D721Med (cell line): ENCODE results near the gene TBC1D22A.

ENCODE experiments used
- DNase-seq: peaks from one replicate; pipeline ENCODE4 v3.0.0; 2011; ENCODE audit warnings: low spot score; ENCODE audit not compliant: insufficient read length
- FAIRE-seq: peaks from 2 replicates; lab custom pipeline; 2011; peaks lifted over from hg19 to GRCh38; lab: Jason Lieb, UNC
- CTCF ChIP-seq: IDR thresholded peaks from 2 replicates; pipeline ENCODE4 v1.5.1; 2012; ENCODE audit warnings: mild to moderate bottlenecking, control low read depth; ENCODE audit not compliant: insufficient read depth; ENCODE audit errors: missing control alignments

TBC1D22A gene

GRCh38 chr22:47067321-47067890 lies 305.0 kb downstream of the TBC1D22A start:
- DNase-seq: no peak
- no peak for FAIRE-seq
- TF ChIP-seq CTCF: no peak

DNA sequence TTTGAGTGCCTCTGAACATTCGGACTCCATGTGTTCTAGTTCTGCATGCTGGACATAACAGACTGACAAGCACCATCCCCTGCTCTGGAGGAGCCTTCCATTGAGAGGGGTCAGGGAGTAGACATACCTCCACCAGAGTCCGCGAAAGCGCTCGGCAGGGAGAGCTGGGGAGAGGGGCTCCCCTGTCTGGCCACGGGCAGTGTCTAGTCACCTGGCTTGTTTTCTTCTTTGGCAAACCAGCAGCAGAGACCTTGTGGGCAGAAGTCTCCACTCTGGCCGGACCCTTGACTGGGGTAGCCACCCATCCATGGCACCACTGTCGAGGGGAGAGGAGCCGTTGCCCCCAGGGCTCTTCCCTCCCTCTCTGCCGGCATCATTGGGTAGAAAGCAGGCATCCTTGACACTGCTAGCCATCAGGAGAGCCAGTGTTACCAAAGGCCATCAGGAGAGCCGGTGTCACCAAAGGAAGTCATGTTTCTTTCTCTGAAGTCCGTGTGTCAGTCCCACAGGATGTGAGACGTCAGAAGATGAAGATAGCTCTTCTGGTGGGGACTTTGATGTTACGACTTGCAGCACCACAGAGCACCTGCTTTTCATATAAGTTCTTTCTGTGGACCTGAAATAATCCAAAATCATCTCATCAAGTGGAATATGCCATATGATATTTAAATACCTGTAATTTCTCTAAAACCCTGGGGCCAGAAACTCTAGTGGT lies 305.6 kb downstream of the TBC1D22A start:
- no peak for FAIRE-seq

DNA sequence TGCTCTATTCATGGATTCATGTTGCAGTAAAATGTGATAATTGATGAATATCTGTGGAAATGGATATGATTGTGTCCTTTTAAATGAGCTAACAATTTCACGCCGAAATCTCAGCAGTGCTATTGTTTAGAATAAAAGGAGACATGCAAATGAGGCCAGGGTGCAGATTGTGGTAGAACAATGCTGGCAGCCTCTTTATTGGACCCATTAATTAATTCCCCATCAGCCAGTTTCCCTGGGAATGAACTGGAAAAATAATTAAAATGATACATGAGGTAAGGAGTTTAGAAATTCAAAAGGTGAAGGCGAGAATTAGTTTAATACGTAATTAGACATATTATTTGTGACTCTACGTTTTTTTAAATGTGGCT lies 306.2 kb downstream of the TBC1D22A start:
- FAIRE-seq (no peak), DNase-seq (no peak)
- no peak for TF ChIP-seq CTCF

More for the DNA sequence above, 305.6 kb downstream of the TBC1D22A start:
- DNase-seq: no peak
- no peak for TF ChIP-seq CTCF

- no peak for DNase-seq
- FAIRE-seq: no peak
- no peak for TF ChIP-seq CTCF
Observed at GRCh38 chr22:47069270-47069669, 306.8 kb downstream of the TBC1D22A start.

DNA sequence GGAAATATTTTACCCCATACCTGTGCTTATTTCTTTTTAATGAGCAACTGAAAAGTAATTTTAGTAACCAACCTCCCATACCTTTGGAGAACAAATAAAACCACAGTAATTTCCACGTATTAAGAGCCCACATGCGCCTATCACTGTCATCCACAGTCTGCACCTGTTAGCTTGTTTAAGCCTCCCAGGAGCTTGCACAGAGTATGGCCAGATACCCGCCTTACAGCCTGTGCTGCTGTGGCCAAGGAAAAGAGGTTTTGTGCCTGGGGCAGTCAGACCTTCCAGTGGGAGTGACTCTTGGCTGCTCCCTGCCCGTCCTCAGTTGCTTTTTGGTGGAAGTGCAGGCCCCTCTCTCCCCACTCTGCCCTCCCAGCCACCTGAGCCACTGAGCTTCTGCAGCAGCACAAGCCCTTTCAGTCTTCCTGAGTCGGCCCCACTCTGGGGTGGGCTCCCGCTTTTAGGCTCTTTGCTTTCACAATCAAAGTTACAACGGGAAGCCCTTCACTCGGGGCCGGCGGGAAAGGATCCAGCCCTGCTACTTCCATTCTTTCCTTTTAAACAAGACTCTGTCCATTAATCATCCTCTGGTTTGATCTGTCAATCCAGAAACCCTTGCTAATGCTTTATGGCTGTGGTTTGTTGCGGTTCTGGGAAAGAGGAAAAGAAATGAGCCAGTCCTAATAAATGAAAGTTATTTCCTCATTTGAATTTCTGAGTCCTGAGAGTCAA lies 308.8 kb downstream of the TBC1D22A start:
- no peak for TF ChIP-seq CTCF
- no peak for FAIRE-seq
- DNase-seq: no peak

DNA sequence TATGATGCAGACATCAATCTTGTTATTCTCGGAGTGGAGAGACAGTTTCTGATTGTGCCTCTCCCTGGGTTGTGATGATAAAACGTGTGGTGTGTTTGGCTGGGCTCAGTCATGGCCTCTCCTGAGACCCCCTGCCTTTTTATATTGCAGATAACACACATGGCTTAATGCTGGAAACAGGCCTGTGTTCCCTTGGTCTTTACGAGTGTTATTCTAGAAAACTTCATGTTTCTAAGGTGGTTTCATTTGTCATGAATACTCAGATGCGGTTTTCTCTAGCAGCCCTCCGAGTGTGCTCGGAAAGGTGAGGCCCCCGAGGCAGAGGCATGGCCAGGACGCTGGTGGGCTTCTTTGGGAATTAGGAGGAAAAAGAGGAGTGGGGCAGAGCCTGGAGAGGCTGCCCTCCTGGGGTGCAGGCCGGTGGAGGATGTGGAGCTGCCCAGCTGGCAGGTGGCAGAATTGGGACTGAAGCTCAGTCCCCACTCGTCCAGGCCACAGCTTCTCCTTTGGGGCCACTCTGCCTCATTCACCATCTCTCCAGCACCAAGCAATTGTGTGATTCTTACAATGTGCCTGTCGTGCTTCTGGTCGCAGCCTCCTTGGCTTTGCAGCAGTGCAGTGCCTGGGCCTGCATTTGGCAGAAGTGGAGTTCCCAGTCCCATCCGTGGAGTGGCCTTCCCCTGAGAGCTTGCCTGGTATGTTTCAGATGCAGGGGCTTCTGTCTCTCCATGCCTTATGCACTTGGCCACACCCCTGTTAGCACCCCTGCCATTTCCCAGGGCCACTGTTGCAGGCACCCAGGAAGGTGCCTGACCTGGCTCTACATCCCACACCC lies 309.6 kb downstream of the TBC1D22A start:
- TF ChIP-seq CTCF: no peak
- DNase-seq (no peak), FAIRE-seq (no peak)
